ENCODE measurements around the gene FAAP20.

- TF ChIP-seq CTCF (IDR thresholded peaks at IDR 0.05; ENCODE audit: extremely low read depth in 1 of 2, insufficient read depth in 1 of 2, low read depth in 1 of 2, low read length in 2 of 2) (no peak), POLR2AphosphoS5 (IDR thresholded peaks at IDR 0.05; ENCODE audit: insufficient read depth, low read depth, low read length) (no peak), EZH2 (IDR thresholded peaks at IDR 0.05; ENCODE audit: borderline replicate concordance, low read depth, low read length, severe bottlenecking) (no peak)
Measured at GRCh38 chr1:2178875-2179274, 15.7 kb downstream of the FAAP20 start.
